ENCODE data around the gene RNF167.

Gene RNF167

GRCh38 chr17:4986951-4987766, 47.1 kb downstream of the RNF167 start, which contains the start of gene CAMTA2:
Gene CAMTA2, minus strand, starts transcription at chr17:4987675. Its CDS starts 1,453 bp downstream, at chr17:4986222.
- peak; percentile 64 to 77 for DNase-seq

- no peak for DNase-seq
Observed at GRCh38 chr17:4987767-4988567, 47.9 kb downstream of the RNF167 start.

- no peak for DNase-seq
Observed at GRCh38 chr17:4994081-4994595, 54.1 kb downstream of the RNF167 start.

Data from SW 1271 (cell line).